Brain microvascular endothelial cell (primary cell): Measurements from ENCODE around the gene MMD.
A peak's percentile ranks its signal among the peaks of the same experiment; 100 is the strongest.

Source experiments
- DNase-seq: peaks from one replicate; pipeline ENCODE4 v3.0.0-alpha.2; 2020
- H3K27ac ChIP-seq: fragments of 250-450 bp; sonication (Bioruptor Pico); 2 replicates; pipeline ENCODE4 v1.5.1; 2020; ENCODE audit warnings: mild to moderate bottlenecking, moderate library complexity
- H3K27me3 ChIP-seq: fragments of 250-450 bp; sonication (Bioruptor Pico); replicated peaks from 2 replicates; pipeline ENCODE4 v1.5.1; 2020; ENCODE audit warnings: mild to moderate bottlenecking
- H3K36me3 ChIP-seq: fragments of 250-450 bp; sonication (Bioruptor Pico); replicated peaks from 2 replicates; pipeline ENCODE4 v1.5.1; 2020; ENCODE audit warnings: mild to moderate bottlenecking
- H3K4me3 ChIP-seq: 2 replicates; pipeline ENCODE4 v1.5.1; 2011; ENCODE audit warnings: low read depth, mild to moderate bottlenecking, control low read depth, low read length, moderate library complexity
- in situ Hi-C: cut with HindIII; loops from 2 replicates; pipeline ENCODE4 v1.10.0; 2017; ENCODE audit warnings: low sequenced_read_pairs, low pct_ligation_motif_present
- TF ChIP-seq, protein P1 (sequence below): IDR thresholded peaks from 2 replicates; pipeline ENCODE4 v1.5.1; 2011; ENCODE audit warnings: low read depth, mild to moderate bottlenecking, moderate library complexity, low read length, control low read depth, inconsistent platforms; ENCODE audit errors: missing control alignments

The MMD gene

DNA sequence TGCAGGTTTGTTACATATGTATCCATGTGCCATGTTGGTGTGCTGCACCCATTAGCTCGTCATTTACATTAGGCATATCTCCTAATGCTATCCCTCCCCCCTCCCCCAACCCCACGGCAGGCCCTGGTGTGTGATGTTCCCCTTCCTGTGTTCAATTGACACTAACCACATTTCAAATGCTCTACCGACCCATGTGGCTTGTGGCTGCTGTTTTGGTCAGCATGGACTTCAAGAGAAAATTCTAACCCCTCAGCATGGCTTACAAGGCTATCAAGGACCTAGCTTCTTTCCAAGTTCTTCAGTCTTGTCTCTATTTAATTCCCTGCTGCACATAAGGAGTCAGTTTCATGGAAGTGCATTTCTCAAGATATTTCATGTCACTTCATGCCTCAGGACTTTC lies 52.9 kb downstream of the MMD start:
- TF ChIP-seq, protein P1, sequence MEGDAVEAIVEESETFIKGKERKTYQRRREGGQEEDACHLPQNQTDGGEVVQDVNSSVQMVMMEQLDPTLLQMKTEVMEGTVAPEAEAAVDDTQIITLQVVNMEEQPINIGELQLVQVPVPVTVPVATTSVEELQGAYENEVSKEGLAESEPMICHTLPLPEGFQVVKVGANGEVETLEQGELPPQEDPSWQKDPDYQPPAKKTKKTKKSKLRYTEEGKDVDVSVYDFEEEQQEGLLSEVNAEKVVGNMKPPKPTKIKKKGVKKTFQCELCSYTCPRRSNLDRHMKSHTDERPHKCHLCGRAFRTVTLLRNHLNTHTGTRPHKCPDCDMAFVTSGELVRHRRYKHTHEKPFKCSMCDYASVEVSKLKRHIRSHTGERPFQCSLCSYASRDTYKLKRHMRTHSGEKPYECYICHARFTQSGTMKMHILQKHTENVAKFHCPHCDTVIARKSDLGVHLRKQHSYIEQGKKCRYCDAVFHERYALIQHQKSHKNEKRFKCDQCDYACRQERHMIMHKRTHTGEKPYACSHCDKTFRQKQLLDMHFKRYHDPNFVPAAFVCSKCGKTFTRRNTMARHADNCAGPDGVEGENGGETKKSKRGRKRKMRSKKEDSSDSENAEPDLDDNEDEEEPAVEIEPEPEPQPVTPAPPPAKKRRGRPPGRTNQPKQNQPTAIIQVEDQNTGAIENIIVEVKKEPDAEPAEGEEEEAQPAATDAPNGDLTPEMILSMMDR = no peak
- in situ Hi-C loops = no loop called here
- no peaks in the 10 kb centered on the region for H3K27me3 ChIP-seq
- H3K4me3 ChIP-seq = no peak overlapping the region
- no peak for DNase-seq
- H3K27ac ChIP-seq = no peak overlapping the region
- H3K36me3 ChIP-seq = no peaks in the 10 kb centered on the region

DNA sequence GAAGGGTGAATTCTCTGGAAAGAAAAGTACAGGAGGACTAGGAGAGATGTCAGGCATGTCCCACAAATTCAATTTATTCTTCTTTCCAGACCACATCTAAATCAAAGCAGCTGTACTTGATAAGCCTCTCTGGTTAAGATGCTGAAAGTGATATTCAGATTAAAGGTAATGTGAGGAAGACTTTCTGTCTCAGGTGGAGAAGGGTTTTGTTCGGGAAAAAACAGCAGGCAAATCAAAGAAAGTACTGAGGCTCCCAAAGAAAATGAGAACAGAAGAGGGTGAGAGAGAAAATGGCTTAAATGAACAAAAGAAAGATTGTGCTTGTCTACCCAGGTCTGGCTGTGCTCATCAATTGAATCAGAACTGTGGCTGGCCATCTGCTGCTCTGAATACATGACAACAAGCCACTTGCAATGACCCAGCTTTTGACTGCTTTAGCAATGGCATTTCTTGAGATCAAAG lies 55.6 kb downstream of the MMD start:
- Histone ChIP-seq H3K36me3 (no peaks in the 10 kb centered on the region), H3K4me3 (no peak overlapping the region), H3K27me3 (no peaks in the 10 kb centered on the region), H3K27ac (no peak overlapping the region)
- TF ChIP-seq, protein P1 = no peak
- no peak for DNase-seq
- in situ Hi-C loops = no loop called here

DNA sequence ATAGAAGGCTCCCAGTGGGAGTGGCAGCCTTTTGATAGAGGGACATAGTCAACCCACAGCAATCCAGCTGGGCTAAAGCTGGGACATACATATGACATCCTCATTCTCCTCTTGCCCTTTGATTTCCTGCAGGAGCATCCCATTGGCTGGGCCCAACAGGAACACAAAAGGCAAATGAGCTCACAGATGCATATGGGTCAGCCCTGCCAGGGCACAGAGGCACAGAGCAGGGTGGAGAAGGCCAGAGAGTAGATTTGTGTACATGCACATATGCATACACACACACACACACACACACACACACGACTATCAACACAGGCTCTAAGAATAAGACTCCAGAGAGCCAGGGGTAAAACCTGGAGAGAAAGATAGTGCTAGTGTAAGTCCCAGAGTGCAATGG lies 58.6 kb downstream of the MMD start:
- Histone ChIP-seq H3K27me3 (no peaks in the 10 kb centered on the region), H3K27ac (no peak overlapping the region), H3K4me3 (no peak overlapping the region), H3K36me3 (no peaks in the 10 kb centered on the region)
- TF ChIP-seq, protein P1 = no peak
- no peak for DNase-seq
- in situ Hi-C loops = no loop called here

DNA sequence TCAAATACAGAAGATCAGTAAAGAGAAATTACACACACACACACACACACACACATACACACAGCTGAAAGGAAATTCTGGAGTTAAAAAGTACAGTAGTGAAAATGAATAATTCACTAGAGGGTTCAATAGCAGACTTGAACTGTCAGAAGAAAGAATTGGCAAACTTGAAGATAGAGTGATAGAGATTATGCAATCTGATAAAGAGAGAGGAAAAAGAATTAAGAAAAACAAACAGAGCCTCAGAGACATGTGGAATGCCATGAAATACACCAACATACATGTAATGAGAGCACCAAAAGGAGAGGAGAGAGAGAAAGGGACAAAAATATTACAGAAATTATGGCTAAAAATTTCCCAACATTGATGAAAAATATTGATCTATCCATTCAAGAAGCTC lies 60.7 kb downstream of the MMD start:
- no peak overlapping the region for H3K27ac ChIP-seq
- in situ Hi-C loops = no loop called here
- H3K4me3 ChIP-seq = no peak overlapping the region
- no peaks in the 10 kb centered on the region for H3K36me3 ChIP-seq
- H3K27me3 ChIP-seq = no peaks in the 10 kb centered on the region
- DNase-seq = no peak
- TF ChIP-seq, protein P1 = no peak

DNA sequence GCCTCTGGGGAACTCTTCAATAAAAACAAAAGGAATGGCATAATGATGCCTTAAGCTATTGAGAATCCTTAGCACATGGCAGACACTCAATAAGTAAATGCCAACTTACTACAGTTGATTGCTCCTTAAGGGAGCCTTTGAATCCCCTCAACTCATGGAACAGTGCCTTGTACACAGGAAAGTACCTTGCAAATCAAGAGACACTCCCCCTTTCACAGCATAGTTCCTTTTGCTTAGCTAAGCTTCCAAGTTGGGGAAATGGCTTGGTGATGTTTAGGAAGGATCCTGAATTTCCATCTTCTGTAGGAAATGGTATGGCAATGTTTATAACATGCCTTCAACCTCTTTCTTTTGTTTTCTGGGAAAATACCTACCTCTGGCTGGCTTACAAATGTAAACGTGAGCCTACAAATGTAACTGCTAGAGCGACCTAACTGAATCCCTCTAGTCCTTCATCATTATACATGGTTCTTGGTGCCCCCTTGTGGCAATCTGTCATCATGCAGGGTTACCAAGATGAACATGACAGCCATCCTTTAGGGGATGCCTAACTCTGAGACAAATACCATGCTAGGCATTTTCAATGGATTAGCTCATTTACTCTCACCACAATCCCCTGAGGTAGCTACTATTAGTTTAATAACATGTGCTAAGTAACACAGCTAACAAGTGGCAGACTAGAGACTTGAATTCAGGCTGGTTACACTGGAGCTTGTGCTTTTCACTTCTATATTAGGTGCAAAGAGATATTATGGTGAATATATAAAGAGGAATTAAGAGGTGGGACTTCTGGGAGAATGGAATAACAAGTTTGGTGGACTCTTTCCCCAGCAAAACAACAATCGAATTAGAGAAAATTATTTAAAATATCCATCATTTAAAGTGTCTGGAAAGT lies 65.0 kb downstream of the MMD start:
- DNase-seq = peak; percentile 83
- H3K27ac ChIP-seq = no peak overlapping the region
- TF ChIP-seq, protein P1 = peak; percentile 83
- H3K36me3 ChIP-seq = no peaks in the 10 kb centered on the region
- in situ Hi-C loops = no loop called here
- no peak overlapping the region for H3K4me3 ChIP-seq
- no peaks in the 10 kb centered on the region for H3K27me3 ChIP-seq
